HepG2 (cell line): Measurements from ENCODE around the gene ZER1. TPM values are rescaled to one million over a fixed set of nuclear protein-coding genes. Genes with fewer than 3 reads are reported as not detected.
A peak's percentile ranks its signal among the peaks of the same experiment; 100 is the strongest.

ENCODE experiments used
- AGO1 ChIP-seq: fragments of 200-400 bp; formaldehyde crosslinking; IDR thresholded peaks from 2 replicates; pipeline ENCODE4 v1.6.1; 2017; ENCODE audit warnings: mild to moderate bottlenecking, low read depth, low read length, moderate library complexity; ENCODE audit not compliant: poor library complexity, severe bottlenecking
- GATA4 ChIP-seq: sonication (generic); IDR thresholded peaks from 2 replicates; pipeline ENCODE4 v1.6.1; 2016; ENCODE audit warnings: antibody characterized with exemption, low read depth, borderline replicate concordance
- KDM5B ChIP-seq: sonication (generic); formaldehyde crosslinking; IDR thresholded peaks from 2 replicates; pipeline ENCODE4 v1.4.0; 2020; ENCODE audit warnings: missing genetic modification reagents, mild to moderate bottlenecking, borderline replicate concordance
- MAX ChIP-seq: IDR thresholded peaks from 2 replicates; pipeline ENCODE4 v1.6.1; 2012; ENCODE audit warnings: inconsistent platforms
- MLLT10 ChIP-seq: sonication (generic); formaldehyde crosslinking; IDR thresholded peaks from 2 replicates; pipeline ENCODE4 v1.4.0; 2020; ENCODE audit warnings: missing genetic modification reagents
- NFYC ChIP-seq: IDR thresholded peaks from 2 replicates; pipeline ENCODE4 v1.6.1; 2016; ENCODE audit warnings: missing genetic modification reagents, missing compliant biosample characterization
- PHF8 ChIP-seq: sonication (generic); formaldehyde crosslinking; IDR thresholded peaks from 2 replicates; pipeline ENCODE4 v1.5.0; 2020; ENCODE audit warnings: missing genetic modification reagents
- PRDM15 ChIP-seq: sonication (generic); formaldehyde crosslinking; IDR thresholded peaks from 2 replicates; pipeline ENCODE4 v1.4.0; 2020; ENCODE audit warnings: missing genetic modification reagents
- SMARCE1 ChIP-seq: fragments of 450-650 bp; IDR thresholded peaks from 2 replicates; pipeline ENCODE4 v1.6.1; 2017; ENCODE audit warnings: borderline replicate concordance
- YEATS4 ChIP-seq: sonication (generic); formaldehyde crosslinking; IDR thresholded peaks from 2 replicates; pipeline ENCODE4 v1.4.0; 2020; ENCODE audit warnings: missing genetic modification reagents, borderline replicate concordance
- YY1 ChIP-seq: IDR thresholded peaks from 2 replicates; pipeline ENCODE4 v1.6.1; 2011; ENCODE audit warnings: low read length, low read depth, moderate library complexity, mild to moderate bottlenecking; ENCODE audit not compliant: insufficient read depth, insufficient replicate concordance
- ZBTB37 ChIP-seq: sonication (generic); formaldehyde crosslinking; IDR thresholded peaks from 2 replicates; pipeline ENCODE4 v1.4.0; 2020; ENCODE audit warnings: mild to moderate bottlenecking, missing genetic modification reagents
- ZFP1 ChIP-seq: IDR thresholded peaks from 2 replicates; pipeline ENCODE4 v1.6.1; 2016
- ZNF512B ChIP-seq: sonication (generic); formaldehyde crosslinking; IDR thresholded peaks from 2 replicates; pipeline ENCODE4 v1.5.1; 2020; ENCODE audit warnings: missing genetic modification reagents, mild to moderate bottlenecking, borderline replicate concordance
- ZNF558 ChIP-seq: sonication (generic); formaldehyde crosslinking; IDR thresholded peaks from 2 replicates; pipeline ENCODE4 v1.9.0; 2022; ENCODE audit warnings: mild to moderate bottlenecking, missing genetic modification reagents, borderline replicate concordance
- ZNF710 ChIP-seq: sonication (generic); formaldehyde crosslinking; IDR thresholded peaks from 2 replicates; pipeline ENCODE4 v1.5.0; 2020; ENCODE audit warnings: mild to moderate bottlenecking, missing genetic modification reagents, borderline replicate concordance
- ZNF781 ChIP-seq: sonication (generic); formaldehyde crosslinking; IDR thresholded peaks from 2 replicates; pipeline ENCODE4 v1.5.1; 2020; ENCODE audit warnings: borderline replicate concordance, mild to moderate bottlenecking, missing genetic modification reagents; ENCODE audit errors: not compliant biosample characterization
- ZZZ3 ChIP-seq: sonication (generic); formaldehyde crosslinking; IDR thresholded peaks from 2 replicates; pipeline ENCODE4 v1.4.0; 2020; ENCODE audit warnings: missing genetic modification reagents, mild to moderate bottlenecking, borderline replicate concordance
- polyA plus RNA-seq, 8 experiments: library from polyadenylated mRNA; depleted of rRNA in 3 of 8; stranded (reverse) in 7 of 8; unstranded in 1 of 8; fragments of >200 nt; fragmentation: Illumina TruSeq in 4 of 8; extraction: Trizol in 4 of 8; gene quantifications; 2 replicates each; pipeline versions ENCODE4 v1.2.1 to v1.2.3, GENCODE V29; 2011 to 2016; ENCODE audit warnings: low read depth in 4 of 8, missing spikeins in 1 of 8, mixed read lengths in 1 of 8; ENCODE audit not compliant: insufficient read depth in 1 of 8
- total RNA-seq, 5 experiments: library from RNA; depleted of rRNA; stranded (reverse); fragments of >200 nt; fragmentation: Illumina TruSeq; extraction: Trizol; gene quantifications; 2 replicates each; pipeline ENCODE4 v1.2.3, GENCODE V29; 2016; ENCODE audit warnings: low read depth in 1 of 5

The ZER1 gene
- total and polyA plus RNA-seq, 2 of the 13 experiments (the other 11 are each of a cell fraction or from before 2014, with no cell fraction given): 7.7 to 40.0 TPM

- TF ChIP-seq ZBTB37 (CRISPR knock-in tag) (no peak), ZNF558 (no peak), YEATS4 (peak; percentile 69; the same call in 1 of the 2 replicates), ZNF512B (CRISPR knock-in tag) (no peak), AGO1 (peak; percentile 88), ZNF710 (CRISPR knock-in tag) (no peak), SMARCE1 (no peak), PRDM15 (CRISPR knock-in tag) (0 out of 2 replicates have a peak, but pooled peaks have one; percentile 42), MLLT10 (CRISPR knock-in tag) (no peak), ZZZ3 (no peak), KDM5B (peak; percentile 76; the same call in 1 of the 2 replicates), MAX (peak; percentile 60), ZNF781 (CRISPR knock-in tag) (peak; percentile 41), NFYC (CRISPR knock-in tag) (peak; percentile 92), PHF8 (peak; percentile 90), ZFP1 (CRISPR knock-in tag) (no peak), GATA4 (peak; percentile 34; the same call in 1 of the 2 replicates), YY1 (peak; percentile 89)
Observed at GRCh38 chr9:128723866-128724743, 47.6 kb downstream of the ZER1 start, which contains the start of gene ZDHHC12 (continued).
